Right atrium auricular region (tissue), 2 donors: Measurements from ENCODE around the gene REG4. TPM values are rescaled to one million over a fixed set of nuclear protein-coding genes. Genes with fewer than 3 reads are reported as not detected.

Source experiments
- DNase-seq: peaks from one replicate; pipeline ENCODE4 v3.0.0-alpha.2; 2019; ENCODE audit warnings: low spot score
- H3K27ac ChIP-seq, 2 donors: fragments of 200-600 bp; sonication (generic); 1 replicate in 1 of 2; 2 replicates in 1 of 2; pipeline ENCODE4 v1.5.1; 2016 to 2019
- H3K27me3 ChIP-seq, 2 donors: fragments of 200-600 bp; sonication (generic); one replicate each; pipeline versions ENCODE4 v1.5.1 to v1.6.0; 2017 to 2019
- H3K36me3 ChIP-seq: fragments of 200-600 bp; sonication (generic); one replicate; pipeline ENCODE4 v1.5.1; 2016
- H3K4me1 ChIP-seq, 2 donors: fragments of 200-600 bp; sonication (generic); one replicate each; pipeline versions ENCODE4 v1.5.1 to v1.6.0; 2017 to 2019
- H3K4me3 ChIP-seq, 2 donors: fragments of 200-600 bp; sonication (generic); 1 replicate in 1 of 2; 2 replicates in 1 of 2; pipeline ENCODE4 v1.5.1; 2017 to 2019; ENCODE audit warnings: mild to moderate bottlenecking in 1 of 2, moderate library complexity in 1 of 2
- H3K9me3 ChIP-seq, 2 donors: fragments of 200-600 bp; sonication (generic); one replicate each; pipeline ENCODE4 v1.5.1; 2019
- CTCF ChIP-seq, 2 donors: fragments of 200-600 bp; sonication (generic); IDR thresholded peaks; one replicate each; pipeline ENCODE4 v1.5.1; 2019; ENCODE audit warnings: antibody characterized with exemption in 2 of 2
- total RNA-seq, 2 donors: library from RNA; depleted of rRNA; stranded (reverse); fragments of >200 nt; gene quantifications; one replicate each; pipeline ENCODE4 v1.1.0, GENCODE V29; 2016

REG4 gene
- total RNA-seq, 2 donors from 2014 or later, result not detected

- no peak for DNase-seq
- H3K4me3 ChIP-seq, result no peak overlapping the region
- no peaks in the 10 kb centered on the region for H3K9me3 ChIP-seq
- no peak for TF ChIP-seq CTCF (IDR thresholded peaks at IDR 0.05)
- H3K27ac ChIP-seq, result no peak overlapping the region
- no peaks in the 10 kb centered on the region for H3K36me3 ChIP-seq
- H3K4me1 ChIP-seq, result no peaks in the 10 kb centered on the region
- H3K27me3 ChIP-seq, result no peaks in the 10 kb centered on the region
Measured at GRCh38 chr1:119805746-119806145, 5.5 kb downstream of the REG4 start.

DNA sequence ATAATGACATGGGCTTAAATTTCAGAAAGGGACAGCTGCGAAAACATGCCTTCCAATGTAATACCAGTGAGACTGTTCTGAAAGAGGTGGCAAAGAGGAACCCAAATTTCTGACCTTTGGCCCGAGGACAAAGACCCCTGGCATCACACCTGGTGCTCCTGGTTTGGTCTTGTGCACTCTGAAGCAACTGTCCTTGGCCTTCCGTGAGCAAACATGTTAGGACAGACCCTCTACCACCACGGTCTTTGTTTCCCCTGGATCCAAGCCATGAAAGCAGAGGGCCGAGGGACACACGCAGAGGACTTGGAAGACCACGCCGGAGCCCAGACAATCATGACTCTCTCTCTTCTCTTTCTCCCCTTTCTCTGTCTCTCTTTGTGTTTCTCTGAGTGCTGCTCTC, 6.0 kb downstream of the REG4 start:
- DNase-seq, result no peak
- no peaks in the 10 kb centered on the region for H3K36me3 ChIP-seq
- H3K4me3 ChIP-seq, result no peak overlapping the region
- H3K27me3 ChIP-seq, result no peaks in the 10 kb centered on the region
- no peak for TF ChIP-seq CTCF (IDR thresholded peaks at IDR 0.05)
- H3K4me1 ChIP-seq, result no peaks in the 10 kb centered on the region
- no peak overlapping the region for H3K27ac ChIP-seq
- H3K9me3 ChIP-seq, result no peaks in the 10 kb centered on the region

DNA sequence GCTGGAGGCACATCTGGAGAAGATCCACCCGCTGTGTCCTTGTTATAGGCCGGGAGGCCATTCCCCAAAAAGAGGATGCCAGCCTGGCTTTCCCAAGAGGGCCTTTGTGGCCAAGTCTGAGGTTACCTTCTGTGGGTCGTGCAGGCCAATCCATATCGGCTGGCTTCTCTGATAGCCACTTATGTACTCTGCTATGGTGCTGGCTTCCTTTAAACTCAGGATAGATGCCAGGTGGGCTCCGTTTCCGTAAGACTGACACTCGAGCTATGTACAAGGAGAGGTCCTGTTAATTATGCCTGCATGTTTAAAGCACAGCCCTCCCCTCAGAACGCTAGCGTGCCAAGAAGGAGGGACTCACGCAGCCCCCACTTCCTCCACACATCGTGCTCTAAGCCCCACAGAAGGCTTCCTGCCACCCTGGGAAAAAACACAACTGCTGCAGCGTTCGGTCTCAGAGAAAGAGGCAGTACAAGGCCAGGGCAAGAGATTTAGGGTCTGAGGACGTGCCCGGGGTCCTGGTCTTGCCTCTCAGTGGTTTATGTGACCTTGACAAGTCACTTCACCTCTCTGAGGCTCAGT, 11.6 kb downstream of the REG4 start:
- no peak overlapping the region for H3K4me3 ChIP-seq
- no peak for TF ChIP-seq CTCF (IDR thresholded peaks at IDR 0.05)

GRCh38 chr1:119799003-119799402, 12.3 kb downstream of the REG4 start:
- Histone ChIP-seq H3K4me1 (no peaks in the 10 kb centered on the region), H3K27ac (no peak overlapping the region), H3K9me3 (no peaks in the 10 kb centered on the region), H3K36me3 (no peaks in the 10 kb centered on the region), H3K27me3 (no peaks in the 10 kb centered on the region), H3K4me3 (no peak overlapping the region)
- no peak for TF ChIP-seq CTCF (IDR thresholded peaks at IDR 0.05)
- DNase-seq, result no peak

More for the DNA sequence above, 11.6 kb downstream of the REG4 start:
- H3K4me1 ChIP-seq, result no peaks in the 10 kb centered on the region
- no peaks in the 10 kb centered on the region for H3K36me3 ChIP-seq
- no peaks in the 10 kb centered on the region for H3K27me3 ChIP-seq
- no peaks in the 10 kb centered on the region for H3K9me3 ChIP-seq
- DNase-seq, result no peak
- no peak overlapping the region for H3K27ac ChIP-seq

GRCh38 chr1:119797606-119798005, 13.7 kb downstream of the REG4 start:
- H3K9me3 ChIP-seq, result no peaks in the 10 kb centered on the region
- H3K27ac ChIP-seq, result no peak overlapping the region
- no peaks in the 10 kb centered on the region for H3K27me3 ChIP-seq
- no peak overlapping the region for H3K4me3 ChIP-seq
- H3K4me1 ChIP-seq, result no peaks in the 10 kb centered on the region
- no peak for TF ChIP-seq CTCF (IDR thresholded peaks at IDR 0.05)
- DNase-seq, result no peak
- no peaks in the 10 kb centered on the region for H3K36me3 ChIP-seq

DNA sequence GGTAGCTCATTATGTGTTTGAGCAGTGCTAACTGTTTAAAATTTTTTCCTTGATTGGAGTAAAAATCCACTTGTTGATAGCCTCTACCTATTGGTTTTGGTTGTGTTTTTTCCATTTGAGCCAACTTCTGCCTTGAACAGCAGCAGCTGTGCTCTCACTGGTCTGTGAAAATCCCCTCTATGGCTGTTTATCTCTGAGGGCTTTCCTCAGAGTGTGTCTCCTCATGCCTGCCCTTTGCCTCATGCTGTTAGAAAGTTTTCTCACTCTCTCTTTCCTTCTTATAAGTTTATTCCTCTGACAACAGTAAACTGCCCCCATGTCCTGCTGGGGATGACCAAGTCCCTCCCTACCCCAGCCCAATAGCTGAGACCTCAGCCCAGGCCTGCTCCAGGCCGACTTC, 14.1 kb downstream of the REG4 start:
- no peaks in the 10 kb centered on the region for H3K4me1 ChIP-seq
- no peaks in the 10 kb centered on the region for H3K9me3 ChIP-seq
- H3K4me3 ChIP-seq, result no peak overlapping the region
- no peak overlapping the region for H3K27ac ChIP-seq
- H3K27me3 ChIP-seq, result no peaks in the 10 kb centered on the region
- H3K36me3 ChIP-seq, result no peaks in the 10 kb centered on the region
- DNase-seq, result no peak
- TF ChIP-seq CTCF (IDR thresholded peaks at IDR 0.05), result no peak
